ENCODE data around the gene SRSF10.
"Not testable (repeated sequence)": the region's sequence is repeated elsewhere in the genome, so short reads cannot be mapped to it uniquely, and the experiment has no call there.

Gene SRSF10

DNA sequence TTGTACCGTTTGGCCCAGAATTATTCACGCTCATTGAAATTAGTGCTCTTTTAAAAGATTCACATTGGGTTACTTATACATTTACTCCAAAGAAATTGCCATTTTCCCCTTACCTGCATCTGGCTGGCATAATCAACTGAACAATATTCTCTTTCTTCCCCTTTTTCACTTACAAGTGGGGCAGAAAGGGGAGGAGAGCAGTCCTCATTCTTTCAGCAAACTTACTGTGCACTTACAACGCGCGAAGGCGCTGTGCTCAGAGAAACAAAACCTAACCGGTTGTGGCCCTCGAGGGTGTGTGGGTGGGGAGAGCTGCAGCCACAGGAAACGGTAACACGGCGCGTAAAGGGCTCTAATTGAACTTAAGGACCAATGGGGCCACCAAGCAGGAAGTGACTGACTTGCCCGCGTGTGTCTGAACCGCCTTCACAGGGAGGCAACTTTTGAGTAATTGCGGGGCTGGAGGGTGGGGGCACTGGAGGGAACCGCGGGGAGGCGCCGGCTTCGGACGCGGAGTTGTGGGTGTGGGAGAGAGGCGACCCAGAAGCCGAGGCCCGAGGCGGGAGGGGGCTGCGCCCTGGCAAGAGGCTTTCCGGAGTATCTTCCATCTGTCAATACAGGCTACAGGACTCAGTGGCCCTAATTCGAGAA, 21.2 kb downstream of the SRSF10 start:
- peak; percentile 84 for DNase-seq (ENCODE audit: low read depth, low spot score)

DNA sequence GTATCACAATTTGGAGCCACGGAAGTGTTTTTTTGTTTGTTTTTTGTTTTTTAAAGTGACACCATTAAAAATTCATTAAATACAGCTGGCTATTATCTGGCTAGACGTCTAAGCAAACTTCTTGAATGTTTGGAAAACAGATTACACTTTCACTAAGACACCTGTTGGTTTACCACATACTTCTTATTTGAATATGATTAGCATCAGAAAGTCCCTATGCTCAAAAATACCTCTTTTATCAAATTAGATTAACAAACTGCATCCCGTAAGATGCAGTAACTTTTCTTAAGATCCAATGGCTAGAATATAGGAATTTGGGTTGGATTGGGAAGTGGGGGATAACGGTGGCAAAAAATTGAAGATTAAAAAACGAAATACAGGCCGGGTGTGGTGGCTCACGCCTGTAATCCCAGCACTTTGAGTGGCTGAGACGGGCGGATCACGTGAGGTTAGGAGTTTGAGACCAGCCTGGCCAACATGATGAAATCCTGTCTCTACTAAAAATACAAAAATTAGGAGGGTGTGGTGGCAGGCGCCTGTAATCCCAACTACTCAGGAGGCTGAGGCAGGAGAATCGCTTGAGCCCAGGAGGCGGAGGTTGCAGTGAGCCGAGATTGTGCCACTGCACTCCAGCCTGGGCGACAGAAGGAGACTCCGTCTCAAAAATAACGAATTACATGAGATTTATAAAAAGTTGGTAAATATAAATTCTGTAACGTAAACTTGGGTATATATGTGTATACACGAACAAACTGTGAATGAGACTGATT, 21.9 kb downstream of the SRSF10 start:
- DNase-seq (ENCODE audit: low read depth, low spot score), result not testable (repeated sequence)

DNA sequence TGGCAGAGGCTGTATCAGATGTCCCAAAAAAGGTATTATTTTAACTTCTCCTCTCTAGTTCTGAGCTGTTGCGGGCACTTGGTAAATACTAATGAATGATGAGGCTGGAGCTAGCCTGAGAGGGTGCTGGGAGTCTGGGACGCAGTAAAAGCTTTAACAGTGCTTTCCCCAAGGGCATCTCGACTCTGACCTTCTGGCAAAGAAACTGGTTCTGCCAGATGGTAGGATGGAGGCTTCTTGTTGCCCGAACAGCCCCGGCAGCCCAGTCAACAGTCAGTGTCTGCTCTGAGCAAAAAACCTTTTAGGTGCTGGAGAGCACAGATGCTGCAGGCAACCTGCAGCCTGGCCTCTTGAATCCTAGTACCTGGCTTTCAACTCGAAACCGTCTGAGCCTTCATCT, 23.0 kb downstream of the SRSF10 start:
- DNase-seq (ENCODE audit: low read depth, low spot score), result no peak

DNA sequence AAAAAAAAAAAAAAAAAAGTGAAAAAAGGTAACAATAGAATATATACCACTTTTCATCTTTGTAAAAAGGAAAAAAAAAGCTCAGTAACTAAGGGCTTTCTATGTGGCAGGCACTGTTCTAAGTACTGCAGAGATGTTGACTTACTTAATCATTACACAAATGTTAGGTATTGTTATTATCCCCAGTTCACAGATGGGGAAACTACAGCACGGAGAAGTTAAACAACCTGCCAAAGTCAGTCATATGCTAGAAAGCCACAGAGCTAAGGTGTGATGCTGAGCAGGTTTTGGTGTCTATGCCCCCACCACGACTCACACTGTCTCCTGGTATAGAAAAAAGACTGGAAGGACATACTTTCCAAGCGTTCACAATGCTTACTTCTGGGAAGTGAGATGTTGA, 27.1 kb downstream of the SRSF10 start:
- no peak for DNase-seq (ENCODE audit: low read depth, low spot score)

DNA sequence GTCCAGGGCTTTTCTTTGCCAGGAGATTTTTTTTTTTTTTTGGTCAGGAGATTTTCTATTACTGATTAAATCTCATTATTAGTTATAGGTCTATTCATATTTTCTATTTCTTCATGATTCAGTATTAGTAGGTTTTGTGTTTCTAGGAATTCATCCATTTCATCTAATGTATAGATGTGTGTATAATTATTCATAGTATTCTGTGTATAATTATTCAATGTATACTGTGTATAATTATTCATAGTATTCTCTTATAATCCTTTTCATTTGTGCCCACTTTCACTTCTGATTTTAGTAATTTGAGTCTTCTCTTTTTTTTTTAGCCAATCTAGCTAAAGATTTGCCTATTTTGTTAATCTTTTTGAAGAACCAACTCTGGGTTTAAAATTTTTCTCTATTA, 32.8 kb downstream of the SRSF10 start:
- DNase-seq (ENCODE audit: low read depth, low spot score), result no peak

DNA sequence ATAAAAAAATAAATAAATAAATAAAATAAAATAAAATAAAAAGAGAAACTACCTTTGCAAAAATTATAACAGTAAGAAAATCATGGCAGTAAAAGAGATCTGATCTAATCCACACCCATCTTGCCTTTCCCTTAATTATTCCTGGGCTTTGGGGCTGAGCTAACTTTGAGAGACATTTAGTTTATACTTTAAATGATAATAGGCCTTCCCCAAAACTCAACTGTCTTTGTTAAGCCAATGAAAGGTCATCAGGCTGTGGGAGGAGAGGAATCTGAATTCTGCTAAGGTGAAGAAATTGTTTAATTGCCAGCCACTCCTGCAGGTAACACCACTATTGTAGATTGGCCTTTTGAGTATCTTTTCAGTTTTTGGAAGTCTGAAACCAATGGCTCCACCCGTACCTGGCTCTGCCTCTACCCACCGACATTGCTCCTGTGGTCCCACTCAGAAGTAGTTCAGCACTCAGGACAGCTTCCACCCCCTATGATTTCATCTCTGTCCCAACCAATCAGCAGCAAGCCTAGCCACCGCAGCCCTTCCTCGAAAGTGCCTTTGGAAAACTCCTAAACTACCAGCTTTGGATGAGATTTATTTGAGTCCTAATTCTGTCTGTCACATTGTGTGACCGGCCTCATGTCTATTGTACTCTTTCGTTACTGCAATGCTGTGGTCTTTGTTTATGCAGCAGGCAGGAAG, 43.5 kb downstream of the SRSF10 start:
- no peak for DNase-seq (ENCODE audit: low read depth, low spot score)

DNA sequence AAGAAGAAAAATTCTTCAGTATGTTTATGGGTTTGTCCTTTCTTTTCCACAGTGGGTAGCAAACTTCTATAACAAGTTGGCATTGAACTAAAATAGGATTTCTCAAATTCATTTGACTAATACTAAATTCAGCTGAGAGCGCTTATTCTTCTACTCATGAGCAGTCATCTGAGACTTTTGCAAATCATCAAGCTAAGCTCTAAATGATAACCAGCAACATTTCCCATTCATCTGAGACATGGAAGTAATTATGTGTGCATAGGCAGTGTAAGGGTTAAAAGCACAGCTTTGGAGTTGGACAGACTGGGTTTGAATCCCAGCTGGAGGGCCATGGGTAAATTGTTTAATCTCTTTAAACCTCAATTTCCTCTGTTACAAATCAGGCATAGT, 48.6 kb downstream of the SRSF10 start:
- no peak for DNase-seq (ENCODE audit: low read depth, low spot score)

DNA sequence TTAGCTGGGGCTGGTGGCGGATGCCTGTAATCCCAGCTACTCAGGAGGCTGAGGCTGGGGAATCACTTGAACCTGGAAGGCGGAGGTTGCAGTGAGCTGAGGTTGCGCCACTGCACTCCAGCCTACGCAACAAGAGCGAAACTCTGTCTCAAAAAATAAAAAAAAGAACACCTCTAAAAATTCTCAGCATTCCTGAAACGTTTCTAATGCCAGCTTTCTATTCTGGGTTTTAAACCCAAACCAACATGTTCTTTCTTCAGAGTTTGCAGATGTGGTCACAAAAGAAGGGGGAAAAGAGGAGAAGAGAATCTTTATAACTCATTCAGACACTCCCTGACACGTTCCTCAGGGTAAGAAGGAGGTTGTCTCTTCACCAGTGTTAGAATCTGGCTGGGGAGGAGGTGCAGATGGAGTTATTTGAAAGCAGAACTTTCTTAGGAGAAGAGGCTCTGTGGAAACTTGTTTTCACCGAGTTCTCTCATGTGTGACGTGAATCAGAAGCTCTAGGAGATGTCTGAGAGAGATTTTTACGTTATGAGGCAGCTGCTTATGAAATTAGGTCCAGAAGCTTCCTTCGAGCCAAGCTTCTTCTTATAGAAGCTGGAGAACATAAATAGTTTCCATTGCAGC, 49.2 kb downstream of the SRSF10 start:
- DNase-seq (ENCODE audit: low read depth, low spot score), result no peak

DNA sequence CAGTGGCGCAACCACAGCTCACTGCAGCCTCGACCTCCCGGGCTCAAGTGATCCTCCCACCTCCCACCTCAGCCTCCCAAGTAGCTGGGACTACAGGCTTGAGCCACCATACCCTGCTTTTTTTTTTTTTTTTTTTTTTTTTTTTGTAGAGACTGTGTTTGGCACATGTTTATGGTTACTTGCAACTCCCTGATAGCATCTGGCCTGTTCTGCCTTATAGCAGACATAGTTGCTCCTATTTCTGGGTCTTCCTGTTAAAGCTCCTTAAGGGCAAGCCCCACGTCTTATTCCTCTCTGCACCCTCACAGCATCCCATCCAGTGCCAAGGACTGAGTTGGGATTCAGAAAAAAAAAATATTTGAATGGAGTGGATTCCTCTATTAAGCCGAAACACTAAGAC, 49.9 kb downstream of the SRSF10 start:
- DNase-seq (ENCODE audit: low read depth, low spot score), result no peak

DNA sequence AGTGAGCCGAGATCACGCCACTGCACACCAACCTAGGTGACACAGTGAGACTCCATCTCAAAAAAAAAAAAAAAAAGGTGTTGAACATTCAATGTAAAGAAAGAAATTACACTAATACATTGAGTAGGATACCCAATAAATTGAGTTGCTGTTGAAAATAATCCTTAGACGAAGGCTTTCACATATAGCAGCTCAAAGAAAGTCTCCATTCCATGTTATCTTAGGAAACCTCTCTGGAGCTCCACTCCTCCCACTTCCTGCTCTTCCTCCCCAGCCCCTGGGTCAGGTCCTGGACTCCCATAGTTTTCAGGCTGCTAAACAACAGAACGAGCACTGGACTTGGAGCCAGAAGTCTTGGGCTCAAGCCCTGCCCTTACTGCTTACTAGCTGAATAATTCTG, 51.3 kb downstream of the SRSF10 start:
- DNase-seq (ENCODE audit: low read depth, low spot score), result no peak

DNA sequence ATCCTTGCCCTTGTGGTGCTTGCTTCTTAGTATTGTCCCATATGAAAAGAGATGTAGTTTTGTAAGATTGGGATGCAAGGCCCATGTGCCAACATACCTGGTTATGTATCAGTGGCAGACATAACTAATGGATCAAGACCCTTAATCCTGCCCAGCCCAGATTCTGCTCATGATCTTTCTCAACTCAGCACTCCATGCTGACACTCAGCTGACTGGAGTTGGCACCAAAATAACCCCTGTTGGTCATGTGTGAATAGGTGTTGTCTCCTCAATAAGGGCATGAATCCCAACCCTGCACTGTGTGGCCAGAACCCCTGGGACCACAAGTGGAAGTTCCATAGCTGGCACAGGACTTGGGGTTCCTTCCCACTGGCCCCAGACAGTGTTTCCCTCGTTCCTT, 53.0 kb downstream of the SRSF10 start:
- DNase-seq (ENCODE audit: low read depth, low spot score), result no peak

DNA sequence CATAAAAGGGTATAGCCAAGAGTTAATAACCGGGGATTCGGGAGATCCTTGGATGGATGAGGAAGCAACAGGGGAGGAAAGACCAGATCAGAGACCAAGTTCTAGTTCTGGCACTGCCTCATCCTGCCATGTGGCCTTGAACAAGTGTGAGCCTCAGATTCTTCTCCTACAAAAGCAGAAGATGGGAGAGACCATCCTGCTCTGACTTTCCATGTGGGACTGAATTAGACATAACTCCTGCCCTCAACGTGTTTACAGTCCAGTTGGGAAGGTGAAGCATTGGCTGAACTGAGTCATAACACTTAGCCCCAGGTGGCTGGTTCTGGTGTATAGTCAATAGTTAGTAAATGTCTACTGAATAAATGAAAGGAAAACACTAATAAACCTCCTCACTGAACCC, 54.8 kb downstream of the SRSF10 start:
- no peak for DNase-seq (ENCODE audit: low read depth, low spot score)

DNA sequence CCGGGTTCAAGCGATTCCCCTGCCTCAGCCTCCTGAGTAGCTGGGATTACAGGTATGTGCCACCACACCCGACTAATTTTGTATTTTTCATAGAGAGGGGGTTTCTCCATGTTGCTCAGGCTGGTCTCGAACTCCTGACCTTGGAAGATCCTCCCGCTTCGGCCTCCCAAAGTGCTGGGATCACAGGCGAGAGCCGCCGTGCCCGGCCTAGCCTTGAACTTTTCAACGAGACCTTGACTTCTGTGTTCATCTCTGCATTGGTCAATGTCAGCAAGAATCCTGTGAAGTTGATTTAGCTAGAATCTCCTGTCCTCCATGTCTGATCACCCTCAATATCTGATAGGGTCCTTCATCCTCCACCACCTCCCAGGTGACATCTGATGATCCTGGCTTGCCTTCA, 55.5 kb downstream of the SRSF10 start:
- no peak for DNase-seq (ENCODE audit: low read depth, low spot score)

DNA sequence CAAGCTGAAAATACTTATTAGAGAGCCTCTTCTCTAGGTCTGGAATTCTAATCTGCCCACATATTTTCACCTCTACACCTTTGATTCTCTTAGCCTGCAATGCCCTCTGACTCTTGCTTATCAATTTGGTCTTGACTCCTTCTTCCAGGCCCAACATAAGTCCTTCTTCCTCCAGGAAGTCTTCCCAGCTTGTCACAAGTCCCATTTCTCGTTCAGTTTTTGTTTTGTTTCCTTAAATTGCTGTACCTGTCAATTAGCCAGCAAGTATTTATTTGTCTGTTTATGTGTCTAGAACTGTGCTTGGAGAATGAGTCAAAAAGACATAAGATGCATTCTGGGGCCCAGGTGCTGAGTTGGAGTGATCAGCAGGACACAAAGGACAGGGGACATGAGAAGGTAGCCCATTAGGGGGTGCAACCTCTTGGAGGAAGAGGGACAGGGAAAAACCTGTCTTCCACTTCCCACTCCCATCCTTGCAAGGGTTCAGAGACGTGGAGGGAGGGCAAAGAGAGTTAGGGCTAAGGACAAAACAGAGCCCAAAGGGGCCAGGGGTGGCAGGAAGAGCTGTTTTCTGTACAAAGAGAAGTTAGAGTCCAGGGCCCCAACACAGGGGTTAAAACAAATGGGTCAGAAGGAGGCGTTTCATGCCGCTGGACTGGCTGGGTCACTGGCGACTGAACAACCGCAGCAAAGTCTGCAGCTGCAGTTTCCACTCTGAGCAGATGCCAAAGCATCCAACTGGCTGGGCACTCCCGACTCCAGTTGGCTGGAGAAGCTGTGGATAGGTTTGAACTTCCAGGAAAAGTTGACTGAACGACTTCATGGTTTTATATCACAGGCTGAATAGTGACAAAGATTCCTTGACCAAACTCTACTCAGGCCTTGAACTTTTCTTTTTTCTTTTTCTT, 56.3 kb downstream of the SRSF10 start:
- no peak for DNase-seq (ENCODE audit: low read depth, low spot score)

DNA sequence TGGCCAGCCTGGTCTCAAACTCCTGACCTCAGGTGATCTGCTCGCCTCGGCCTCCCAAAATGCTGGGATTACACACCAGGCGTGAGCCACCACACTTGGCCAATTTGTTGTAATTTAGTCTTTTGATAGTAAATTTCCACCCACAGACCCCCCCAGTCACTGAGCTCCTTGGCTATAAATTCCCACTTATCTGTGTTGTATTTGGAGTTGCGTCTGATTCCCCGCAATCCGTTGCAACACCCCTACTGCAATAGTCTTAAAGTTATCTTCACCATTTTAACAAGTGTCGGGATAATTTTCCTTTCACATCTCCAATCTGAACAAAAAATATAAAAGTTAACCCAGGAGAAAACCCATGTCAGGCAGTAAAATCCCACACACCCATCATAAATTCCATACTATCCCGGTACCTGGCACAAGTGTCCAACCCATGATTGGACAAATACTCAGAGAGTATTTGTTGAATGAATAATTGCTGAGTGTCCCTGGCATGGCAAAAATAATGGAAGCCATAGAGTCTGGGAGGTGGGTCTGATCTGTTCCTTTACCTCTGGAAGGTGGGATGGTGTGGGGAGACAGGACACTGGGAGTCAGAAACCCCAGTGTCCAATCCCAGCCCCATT, 57.7 kb downstream of the SRSF10 start:
- no peak for DNase-seq (ENCODE audit: low read depth, low spot score)

DNA sequence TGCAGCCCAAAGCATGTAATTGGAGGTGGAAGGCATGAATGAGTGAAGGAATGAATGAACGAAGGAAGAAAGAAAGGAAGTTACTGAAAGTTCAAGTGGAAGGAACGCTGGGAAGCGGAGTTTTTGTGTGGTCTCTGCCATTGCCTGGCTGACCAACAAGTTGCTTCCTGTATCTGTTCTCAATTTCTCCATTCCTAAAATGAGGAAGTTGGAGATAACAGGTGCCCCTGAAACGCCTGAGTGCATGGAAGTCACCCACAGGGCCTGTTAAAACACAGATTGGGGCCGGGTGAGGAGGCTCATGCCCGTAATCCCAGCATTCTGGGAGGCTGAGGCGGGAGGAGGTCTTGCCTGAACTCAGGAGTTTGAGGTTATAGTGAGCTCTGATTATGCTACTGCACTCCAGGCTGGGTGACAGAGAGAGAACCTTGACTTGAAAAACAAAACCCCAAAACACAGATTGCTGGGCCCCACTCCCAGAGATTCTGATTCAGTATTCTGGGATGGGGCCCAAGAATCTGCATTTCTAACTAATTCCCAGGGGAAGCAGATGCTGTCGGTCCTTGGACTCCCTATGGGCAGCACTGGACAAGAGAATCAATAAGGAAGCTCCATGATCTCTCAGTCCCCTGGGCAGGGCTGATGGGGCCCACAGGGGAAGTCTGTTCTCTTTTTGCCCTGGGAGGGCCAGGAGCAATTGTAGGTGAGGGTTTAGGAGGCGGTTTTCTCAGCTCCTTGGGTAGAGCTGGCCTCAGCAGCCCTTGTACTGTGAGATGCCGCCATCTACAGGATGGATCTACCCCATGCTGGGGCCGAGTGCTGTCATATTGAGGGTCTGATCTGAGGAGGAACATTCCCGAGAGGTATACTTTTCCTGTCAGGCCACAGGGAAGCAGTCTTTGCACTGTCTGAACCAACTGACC, 63.7 kb downstream of the SRSF10 start:
- peak; percentile 7 for DNase-seq (ENCODE audit: low read depth, low spot score)

DNA sequence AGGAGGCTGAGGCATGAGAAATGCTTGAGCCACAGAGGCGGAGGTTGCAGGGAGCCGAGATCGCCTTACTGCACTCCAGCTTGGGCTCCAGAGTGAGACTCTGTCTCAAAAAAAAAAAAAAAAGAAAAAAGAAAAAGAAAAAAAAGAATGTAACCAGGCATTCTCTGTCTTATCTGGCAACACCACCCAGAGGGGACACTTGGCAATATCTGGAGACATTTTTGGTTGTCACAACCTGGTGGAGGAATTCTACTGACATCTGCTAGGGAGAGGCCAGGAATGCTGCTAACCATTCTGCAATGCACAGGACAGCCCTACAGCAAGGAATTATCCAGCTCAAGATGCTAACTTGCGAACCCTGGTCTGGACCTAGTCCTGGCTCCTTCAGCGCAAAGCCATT, 64.7 kb downstream of the SRSF10 start:
- no peak for DNase-seq (ENCODE audit: low read depth, low spot score)

DNA sequence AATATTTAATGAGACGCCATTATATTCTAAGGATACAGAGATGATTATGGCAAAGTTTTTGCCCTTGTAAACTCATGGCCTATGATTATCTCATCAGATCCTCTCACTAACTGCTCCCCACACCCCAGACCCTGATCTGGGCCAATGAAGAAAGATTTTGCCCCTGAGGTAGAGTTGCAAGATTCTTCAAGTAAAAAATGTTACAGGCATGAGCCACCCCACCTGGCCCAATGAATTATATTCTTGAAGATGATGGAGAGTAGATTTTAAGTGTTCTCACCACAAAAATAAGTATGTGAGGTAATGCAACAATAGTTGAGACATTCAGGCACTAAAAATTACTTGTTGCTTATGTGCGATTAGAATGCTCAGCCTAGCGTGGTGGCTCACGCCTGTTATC, 65.2 kb downstream of the SRSF10 start:
- DNase-seq (ENCODE audit: low read depth, low spot score), result no peak
